Measurements from ENCODE around the gene METTL8.

METTL8 gene

DNA sequence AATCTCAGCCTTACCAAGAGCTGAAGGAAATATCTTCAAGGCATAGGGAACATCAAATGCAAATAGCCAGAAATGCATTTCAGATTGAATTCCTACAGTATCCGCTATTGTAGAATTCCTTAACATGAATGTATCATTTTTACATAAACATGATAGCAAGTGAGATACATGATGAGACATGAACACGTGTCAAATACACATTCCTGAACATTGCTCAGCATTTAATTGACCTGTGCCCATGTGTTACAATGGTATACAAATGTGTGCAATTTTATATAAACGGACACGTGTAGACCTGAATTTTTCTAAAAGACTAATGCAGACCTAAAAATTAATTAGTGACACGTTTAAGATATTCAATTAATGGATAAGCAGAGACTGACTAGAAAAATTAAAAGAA is 140.1 kb downstream of the METTL8 start:
- DNase-seq (ENCODE audit: low read depth, low spot score): no peak
- no peak overlapping the region for H3K9ac ChIP-seq (ENCODE audit: insufficient read length)
- no peak for TF ChIP-seq POLR2AphosphoS5 (IDR thresholded peaks at IDR 0.05; ENCODE audit: borderline replicate concordance, low read depth, low read length)
- no peak for TF ChIP-seq EZH2 (IDR thresholded peaks at IDR 0.05)
- H3K9me3 ChIP-seq (ENCODE audit: low read depth, low read length): no peaks in the 10 kb centered on the region
- H3K36me3 ChIP-seq (ENCODE audit: insufficient read depth, low read length): no peaks in the 10 kb centered on the region
- no peak overlapping the region for H3K27ac ChIP-seq
- no peak overlapping the region for H3K4me3 ChIP-seq

DNA sequence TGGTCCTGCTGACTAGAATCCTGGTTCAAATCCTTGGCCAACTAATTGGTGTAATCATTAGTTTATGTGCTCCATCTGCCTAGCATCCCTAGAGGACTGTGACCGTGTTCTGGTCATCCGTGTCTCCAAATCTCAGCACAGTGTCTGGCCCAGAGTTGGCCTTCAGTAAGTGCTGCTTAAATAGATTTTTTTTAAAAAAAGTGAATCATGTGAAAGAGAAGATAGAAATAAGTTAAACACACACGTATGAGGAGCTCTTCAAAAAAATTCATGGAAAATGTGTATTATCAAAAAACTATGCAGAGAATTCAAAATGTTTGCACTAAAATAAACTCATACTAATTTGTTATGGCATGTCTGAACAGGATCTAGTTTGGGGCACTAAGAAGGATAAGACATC is 143.8 kb downstream of the METTL8 start:
- H3K4me3 ChIP-seq: no peak overlapping the region
- H3K36me3 ChIP-seq (ENCODE audit: insufficient read depth, low read length): no peaks in the 10 kb centered on the region
- H3K27ac ChIP-seq: no peak overlapping the region
- DNase-seq (ENCODE audit: low read depth, low spot score): no peak
- H3K9ac ChIP-seq (ENCODE audit: insufficient read length): no peak overlapping the region
- no peak for TF ChIP-seq EZH2 (IDR thresholded peaks at IDR 0.05)
- TF ChIP-seq FOXP2 (optimal IDR thresholded peaks at IDR 0.05; ENCODE audit: control extremely low read depth, extremely low read length, insufficient read depth): no peak
- TF ChIP-seq POLR2AphosphoS5 (IDR thresholded peaks at IDR 0.05; ENCODE audit: borderline replicate concordance, low read depth, low read length): no peak
- no peaks in the 10 kb centered on the region for H3K9me3 ChIP-seq (ENCODE audit: low read depth, low read length)

DNA sequence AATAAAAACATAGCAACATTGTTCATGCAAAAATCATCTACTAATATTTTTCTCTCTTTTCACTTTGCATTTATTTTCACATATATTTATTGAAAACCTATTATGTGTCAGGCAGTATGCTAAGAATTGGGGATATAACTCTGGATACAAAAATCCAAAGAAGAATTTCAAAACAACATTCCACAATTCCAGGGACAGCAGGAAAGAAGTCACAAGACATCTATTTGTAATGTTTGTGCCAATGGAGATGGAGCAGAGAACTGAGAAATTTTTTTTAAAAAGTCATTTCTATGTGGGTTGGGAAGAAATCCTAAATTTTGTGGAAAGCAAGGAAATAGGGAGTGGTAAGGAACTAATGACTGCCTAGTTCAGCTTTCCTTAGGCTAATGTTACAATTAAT is 144.5 kb downstream of the METTL8 start:
- Histone ChIP-seq H3K9me3 (ENCODE audit: low read depth, low read length) (no peaks in the 10 kb centered on the region), H3K27ac (no peak overlapping the region), H3K9ac (ENCODE audit: insufficient read length) (no peak overlapping the region), H3K4me3 (no peak overlapping the region), H3K36me3 (ENCODE audit: insufficient read depth, low read length) (no peaks in the 10 kb centered on the region)
- no peak for TF ChIP-seq FOXP2 (optimal IDR thresholded peaks at IDR 0.05; ENCODE audit: control extremely low read depth, extremely low read length, insufficient read depth)
- no peak for TF ChIP-seq EZH2 (IDR thresholded peaks at IDR 0.05)
- TF ChIP-seq POLR2AphosphoS5 (IDR thresholded peaks at IDR 0.05; ENCODE audit: borderline replicate concordance, low read depth, low read length): no peak
- DNase-seq (ENCODE audit: low read depth, low spot score): no peak

DNA sequence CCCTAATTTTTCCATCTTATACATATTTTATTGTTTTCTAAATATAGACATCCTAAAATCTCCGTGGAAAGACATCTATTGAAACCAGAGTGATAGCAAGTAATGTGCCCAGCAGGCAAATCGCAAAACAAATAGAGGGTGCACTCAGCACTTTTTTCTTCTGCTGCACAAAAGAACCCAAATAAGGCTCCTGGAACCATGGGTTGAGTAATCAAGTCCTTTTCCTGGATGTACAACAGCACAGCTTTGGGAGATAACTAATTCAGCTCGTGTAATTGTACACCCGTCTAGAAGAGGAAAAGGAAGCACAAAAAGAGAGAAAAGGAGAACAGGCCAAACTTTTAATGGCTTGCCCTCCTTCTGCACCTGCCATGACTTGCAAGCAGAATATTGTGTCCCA is 146.2 kb downstream of the METTL8 start:
- no peak overlapping the region for H3K9ac ChIP-seq (ENCODE audit: insufficient read length)
- H3K4me3 ChIP-seq: peak overlapping the region; percentile 33
- no peaks in the 10 kb centered on the region for H3K9me3 ChIP-seq (ENCODE audit: low read depth, low read length)
- no peak for TF ChIP-seq FOXP2 (optimal IDR thresholded peaks at IDR 0.05; ENCODE audit: control extremely low read depth, extremely low read length, insufficient read depth)
- no peak for TF ChIP-seq EZH2 (IDR thresholded peaks at IDR 0.05)
- no peak; the same call in 1 of the 2 replicates for TF ChIP-seq POLR2AphosphoS5 (IDR thresholded peaks at IDR 0.05; ENCODE audit: borderline replicate concordance, low read depth, low read length)
- peak overlapping the region; percentile 28; the same call in 1 of the 2 replicates for H3K27ac ChIP-seq
- no peaks in the 10 kb centered on the region for H3K36me3 ChIP-seq (ENCODE audit: insufficient read depth, low read length)
- peak; percentile 73 for DNase-seq (ENCODE audit: low read depth, low spot score)

DNA sequence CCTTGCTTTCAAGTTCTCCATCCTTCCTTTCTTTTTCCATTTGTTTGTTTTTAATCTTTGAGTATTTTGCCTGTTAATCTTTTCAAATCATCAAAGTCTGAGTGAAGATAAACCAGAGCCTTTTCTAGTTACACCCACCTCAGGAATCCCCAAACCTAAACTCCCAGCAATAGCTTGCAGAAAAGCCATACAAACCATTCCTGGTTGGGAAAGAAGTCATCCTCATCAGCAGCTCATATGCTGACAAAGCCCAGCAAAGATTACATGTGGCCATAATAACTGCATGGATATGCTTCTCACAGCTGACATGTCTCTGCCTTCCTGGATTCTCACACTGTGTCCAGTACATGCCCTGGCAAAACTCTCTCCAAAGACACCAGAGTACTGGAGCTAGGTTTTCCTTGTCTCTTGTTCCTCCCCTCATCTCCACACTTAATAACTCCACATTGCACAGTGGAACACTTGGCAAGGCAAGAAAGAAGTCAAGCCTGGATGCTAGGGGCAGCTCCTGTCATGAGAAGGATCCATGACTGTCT is 146.7 kb downstream of the METTL8 start:
- no peaks in the 10 kb centered on the region for H3K9me3 ChIP-seq (ENCODE audit: low read depth, low read length)
- H3K9ac ChIP-seq (ENCODE audit: insufficient read length): no peak overlapping the region
- TF ChIP-seq EZH2 (IDR thresholded peaks at IDR 0.05): no peak
- no peak for TF ChIP-seq FOXP2 (optimal IDR thresholded peaks at IDR 0.05; ENCODE audit: control extremely low read depth, extremely low read length, insufficient read depth)
- DNase-seq (ENCODE audit: low read depth, low spot score): no peak
- H3K27ac ChIP-seq: peak overlapping the region; percentile 28; the same call in 1 of the 2 replicates
- peak overlapping the region; percentile 33; the same call in 1 of the 2 replicates for H3K4me3 ChIP-seq
- no peaks in the 10 kb centered on the region for H3K36me3 ChIP-seq (ENCODE audit: insufficient read depth, low read length)

DNA sequence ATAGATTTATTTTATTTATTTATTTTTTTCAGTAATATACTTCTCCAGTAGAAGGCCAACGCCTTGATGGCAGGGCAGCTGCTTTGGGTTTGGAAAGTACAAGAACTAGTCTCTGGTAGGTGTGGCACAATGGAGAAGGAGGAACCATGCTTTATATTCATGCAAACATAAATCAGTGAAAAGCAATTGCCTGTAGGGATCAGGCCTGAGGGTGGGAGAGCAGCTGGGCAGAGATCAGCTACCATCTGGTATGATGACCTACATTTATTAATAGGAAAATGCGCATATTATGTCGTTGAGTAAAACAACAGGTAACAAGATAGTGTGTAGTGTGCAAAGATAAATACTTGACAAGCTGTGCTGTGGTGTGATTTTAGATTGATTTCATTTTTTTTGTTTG is 152.7 kb downstream of the METTL8 start:
- Histone ChIP-seq H3K9ac (ENCODE audit: insufficient read length) (no peak overlapping the region), H3K27ac (no peak overlapping the region), H3K36me3 (ENCODE audit: insufficient read depth, low read length) (no peaks in the 10 kb centered on the region), H3K4me3 (no peak overlapping the region), H3K9me3 (ENCODE audit: low read depth, low read length) (no peaks in the 10 kb centered on the region)
- no peak for DNase-seq (ENCODE audit: low read depth, low spot score)
- TF ChIP-seq EZH2 (IDR thresholded peaks at IDR 0.05) (no peak), FOXP2 (optimal IDR thresholded peaks at IDR 0.05; ENCODE audit: control extremely low read depth, extremely low read length, insufficient read depth) (no peak), POLR2AphosphoS5 (IDR thresholded peaks at IDR 0.05; ENCODE audit: borderline replicate concordance, low read depth, low read length) (no peak)

DNA sequence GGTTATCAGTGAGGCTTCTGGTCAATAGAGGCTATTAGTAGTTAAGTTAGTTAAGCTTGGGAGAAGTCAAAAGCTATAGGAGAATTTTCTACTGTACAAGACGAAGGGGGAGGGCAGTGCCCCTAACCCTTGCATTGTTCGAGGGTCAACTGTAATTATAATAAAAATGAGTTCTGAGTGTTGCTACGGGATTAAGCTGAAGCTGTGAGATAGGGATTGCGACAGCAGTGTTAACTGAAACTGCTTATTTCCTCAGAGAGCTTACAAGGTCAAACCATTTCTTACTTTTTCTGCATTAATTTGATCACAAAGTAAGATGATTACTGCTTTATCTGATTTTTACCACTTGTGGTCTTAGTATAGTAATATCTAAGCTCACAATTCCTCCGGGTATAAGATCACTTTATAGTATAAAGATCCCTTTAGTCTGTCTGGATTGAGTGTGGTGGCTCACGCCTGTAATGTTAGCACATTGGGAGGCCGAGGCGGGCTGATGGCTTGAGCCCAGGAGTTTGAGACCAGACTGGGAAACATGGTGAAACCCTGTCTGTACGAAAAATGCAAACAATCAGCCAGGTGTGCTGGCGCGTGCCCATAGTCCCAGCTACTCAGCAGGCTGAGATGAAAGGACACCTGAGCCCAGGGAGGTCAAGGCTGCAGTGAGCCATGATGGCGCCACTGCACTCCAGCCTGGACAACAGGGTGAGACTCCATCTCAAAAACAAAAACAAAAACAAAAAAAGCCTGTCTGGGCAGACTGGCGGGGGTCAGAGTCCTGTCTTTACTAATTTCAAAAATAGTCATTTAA is 153.6 kb downstream of the METTL8 start:
- DNase-seq (ENCODE audit: low read depth, low spot score): no peak
- H3K27ac ChIP-seq: no peak overlapping the region
- no peak overlapping the region for H3K4me3 ChIP-seq

DNA sequence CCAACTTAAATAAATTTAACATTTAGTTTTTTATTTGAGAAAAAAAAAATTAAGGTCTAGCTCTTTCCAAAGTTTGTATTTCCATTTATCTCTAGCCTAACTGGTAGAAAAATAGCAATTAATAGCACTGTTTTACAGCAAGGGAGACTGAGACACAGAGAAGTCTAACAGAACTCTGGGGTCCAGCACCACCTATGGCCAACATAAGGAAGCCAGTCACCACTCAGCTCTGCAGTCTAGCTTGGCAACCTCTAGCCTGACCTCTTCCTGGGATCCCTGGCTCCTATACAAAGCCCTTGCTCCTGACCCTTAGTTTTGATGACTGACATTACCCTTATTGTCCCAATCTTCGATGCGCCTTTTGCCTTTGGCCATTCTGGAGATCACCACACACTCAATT is 159.0 kb downstream of the METTL8 start:
- no peak for DNase-seq (ENCODE audit: low read depth, low spot score)
- Histone ChIP-seq H3K9ac (ENCODE audit: insufficient read length) (no peak overlapping the region), H3K9me3 (ENCODE audit: low read depth, low read length) (no peaks in the 10 kb centered on the region)

More for the DNA sequence above, 153.6 kb downstream of the METTL8 start:
- no peaks in the 10 kb centered on the region for H3K36me3 ChIP-seq (ENCODE audit: insufficient read depth, low read length)
- no peaks in the 10 kb centered on the region for H3K9me3 ChIP-seq (ENCODE audit: low read depth, low read length)
- no peak overlapping the region for H3K9ac ChIP-seq (ENCODE audit: insufficient read length)
- TF ChIP-seq FOXP2 (optimal IDR thresholded peaks at IDR 0.05; ENCODE audit: control extremely low read depth, extremely low read length, insufficient read depth) (no peak), EZH2 (IDR thresholded peaks at IDR 0.05) (no peak), POLR2AphosphoS5 (IDR thresholded peaks at IDR 0.05; ENCODE audit: borderline replicate concordance, low read depth, low read length) (no peak)

More for the DNA sequence above, 159.0 kb downstream of the METTL8 start:
- TF ChIP-seq EZH2 (IDR thresholded peaks at IDR 0.05) (no peak), FOXP2 (optimal IDR thresholded peaks at IDR 0.05; ENCODE audit: control extremely low read depth, extremely low read length, insufficient read depth) (no peak), POLR2AphosphoS5 (IDR thresholded peaks at IDR 0.05; ENCODE audit: borderline replicate concordance, low read depth, low read length) (no peak)
- no peak overlapping the region for H3K27ac ChIP-seq
- H3K4me3 ChIP-seq: no peak overlapping the region
- H3K36me3 ChIP-seq (ENCODE audit: insufficient read depth, low read length): no peaks in the 10 kb centered on the region

Measured in SK-N-MC (cell line).